Stimulated activated CD4-positive, alpha-beta T cell treated with anti-CD3 and anti-CD28 coated beads, Interleukin-2, amount 100 ng/mL, for 4 hours (primary cell): Measurements from ENCODE around the gene CCDC159.
"Not testable (repeated sequence)": the region's sequence is repeated elsewhere in the genome, so short reads cannot be mapped to it uniquely, and the experiment has no call there.

Experiments
- DNase-seq: peaks from one replicate; pipeline ENCODE4 v3.0.0-alpha.2; 2020; ENCODE audit warnings: low read depth

Gene CCDC159

GRCh38 chr19:11365557-11366117 lies 19.3 kb downstream of the CCDC159 start:
- no peak for DNase-seq

- DNase-seq = no peak
Observed at GRCh38 chr19:11367528-11367927, 21.2 kb downstream of the CCDC159 start.

GRCh38 chr19:11370744-11371143 lies 24.4 kb downstream of the CCDC159 start:
- no peak for DNase-seq

GRCh38 chr19:11373166-11373884 lies 27.0 kb downstream of the CCDC159 start:
- no peak for DNase-seq

- no peak for DNase-seq
Observed at GRCh38 chr19:11373885-11374432, 27.6 kb downstream of the CCDC159 start.

- peak; percentile 97 for DNase-seq
Observed at GRCh38 chr19:11374433-11375142, 28.3 kb downstream of the CCDC159 start, which contains the start of gene SWSAP1. Gene SWSAP1, plus strand, starts transcription at chr19:11374666. Its CDS starts 15 bp downstream, at chr19:11374681.

- peak; percentile 42 for DNase-seq
Observed at GRCh38 chr19:11375143-11375948, 29.0 kb downstream of the CCDC159 start.

- no peak for DNase-seq
Observed at GRCh38 chr19:11377237-11377636, 30.9 kb downstream of the CCDC159 start.

GRCh38 chr19:11377756-11378155 lies 31.4 kb downstream of the CCDC159 start:
- DNase-seq = no peak

- DNase-seq = no peak
Observed at GRCh38 chr19:11378319-11379189, 32.2 kb downstream of the CCDC159 start.

GRCh38 chr19:11379269-11379845 lies 33.0 kb downstream of the CCDC159 start:
- not testable (repeated sequence) for DNase-seq

GRCh38 chr19:11379857-11380350 lies 33.6 kb downstream of the CCDC159 start:
- DNase-seq = no peak

GRCh38 chr19:11380653-11381537 lies 34.6 kb downstream of the CCDC159 start:
- DNase-seq = peak; percentile 92

- DNase-seq = no peak
Observed at GRCh38 chr19:11382898-11383705, 36.8 kb downstream of the CCDC159 start.

- DNase-seq = no peak
Observed at GRCh38 chr19:11383706-11384048, 37.4 kb downstream of the CCDC159 start.

GRCh38 chr19:11384778-11385129 lies 38.4 kb downstream of the CCDC159 start:
- DNase-seq = no peak

- DNase-seq = no peak
Observed at GRCh38 chr19:11387162-11388034, 41.1 kb downstream of the CCDC159 start.

- no peak for DNase-seq
Observed at GRCh38 chr19:11390359-11390758, 44.0 kb downstream of the CCDC159 start.
